Endothelial cell (in vitro differentiated cells): ENCODE results near the gene EXOC1. TPM values are rescaled to one million over a fixed set of nuclear protein-coding genes. Genes with fewer than 3 reads are reported as not detected.
A peak's percentile ranks its signal among the peaks of the same experiment; 100 is the strongest.

Source experiments
- DNase-seq: peaks from one replicate; pipeline ENCODE4 v3.0.0; 2021; ENCODE audit warnings: low spot score
- H3K27ac Mint-ChIP-seq: one replicate; pipeline ENCODE4 v1.8.0; 2021; ENCODE audit warnings: mixed read lengths, inconsistent platforms; ENCODE audit not compliant: unreplicated experiment
- H3K27me3 Mint-ChIP-seq: one replicate; pipeline ENCODE4 v1.8.0; 2021; ENCODE audit warnings: mild to moderate bottlenecking, moderate library complexity, mixed read lengths, inconsistent platforms; ENCODE audit not compliant: unreplicated experiment
- H3K36me3 Mint-ChIP-seq: one replicate; pipeline ENCODE4 v1.8.0; 2021; ENCODE audit warnings: mild to moderate bottlenecking, low read depth, mixed read lengths, inconsistent platforms; ENCODE audit not compliant: unreplicated experiment
- H3K4me1 Mint-ChIP-seq: one replicate; pipeline ENCODE4 v1.8.0; 2021; ENCODE audit warnings: mild to moderate bottlenecking, mixed read lengths, inconsistent platforms; ENCODE audit not compliant: unreplicated experiment
- H3K4me3 Mint-ChIP-seq: one replicate; pipeline ENCODE4 v1.8.0; 2021; ENCODE audit warnings: mild to moderate bottlenecking, mixed read lengths, inconsistent platforms; ENCODE audit not compliant: unreplicated experiment
- H3K9me3 Mint-ChIP-seq: one replicate; pipeline ENCODE4 v1.8.0; 2021; ENCODE audit warnings: mixed read lengths, inconsistent platforms; ENCODE audit not compliant: unreplicated experiment
- total RNA-seq: library from RNA; stranded (reverse); fragmentation: NEBNext Ultra II Directional; extraction: Animal tissue kit (Norgen Biotek cat#: 25700); gene quantifications from one replicate; pipeline ENCODE4 v1.2.1, GENCODE V29; 2021; ENCODE audit not compliant: unreplicated experiment
- TF ChIP-seq, protein P1 (sequence below): fragments of 200-600 bp; sonication (generic); IDR thresholded peaks from one replicate; pipeline ENCODE4 v1.5.0; 2021; ENCODE audit warnings: antibody characterized with exemption; ENCODE audit not compliant: unreplicated experiment

EXOC1 gene
- total RNA-seq, 1 donor from 2014 or later = 38.7 TPM

DNA sequence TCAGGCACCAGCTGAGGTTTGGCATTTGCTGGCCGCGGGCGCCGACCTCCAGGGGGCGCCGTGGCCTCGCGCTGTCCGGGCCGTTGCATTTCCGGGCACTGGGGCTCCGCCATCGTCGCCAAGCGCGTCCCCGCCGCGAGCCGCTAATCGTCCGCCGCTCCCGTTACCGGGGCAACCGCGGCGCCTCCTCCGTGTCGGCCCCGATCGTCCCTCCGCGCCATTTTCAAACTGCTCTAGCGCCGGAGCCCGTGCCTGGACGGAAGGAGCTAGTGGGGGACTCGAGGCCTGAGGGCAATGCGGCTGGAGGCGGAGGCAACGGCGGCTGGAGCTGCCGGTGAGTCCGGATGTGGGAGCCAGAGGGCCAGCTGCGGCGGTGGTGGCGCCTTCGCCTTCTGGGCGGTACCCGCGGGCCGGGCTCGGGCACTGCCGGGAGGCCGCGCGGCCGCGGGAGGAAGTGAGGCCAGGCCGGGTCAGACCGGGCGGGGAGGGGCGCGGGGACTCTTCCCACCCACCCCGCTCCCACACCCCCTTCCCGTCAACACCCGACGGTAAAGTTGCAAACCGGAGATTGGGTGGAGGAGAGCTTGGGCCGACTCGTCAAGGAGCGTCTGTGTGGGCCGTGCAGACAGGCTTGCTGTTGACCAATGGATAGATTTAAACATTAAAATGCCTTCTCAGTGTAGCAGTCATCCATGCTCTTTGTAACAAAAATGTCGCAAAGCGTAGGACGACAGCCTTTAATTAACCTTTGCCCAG is 95.5 kb downstream of the EXOC1 start, which contains the start of gene CEP135:
Gene CEP135, plus strand, starts transcription at position 220 of the 756 bp plus-strand sequence. CDS start 3,186 bp downstream, outside the sequence.
- TF ChIP-seq, protein P1, sequence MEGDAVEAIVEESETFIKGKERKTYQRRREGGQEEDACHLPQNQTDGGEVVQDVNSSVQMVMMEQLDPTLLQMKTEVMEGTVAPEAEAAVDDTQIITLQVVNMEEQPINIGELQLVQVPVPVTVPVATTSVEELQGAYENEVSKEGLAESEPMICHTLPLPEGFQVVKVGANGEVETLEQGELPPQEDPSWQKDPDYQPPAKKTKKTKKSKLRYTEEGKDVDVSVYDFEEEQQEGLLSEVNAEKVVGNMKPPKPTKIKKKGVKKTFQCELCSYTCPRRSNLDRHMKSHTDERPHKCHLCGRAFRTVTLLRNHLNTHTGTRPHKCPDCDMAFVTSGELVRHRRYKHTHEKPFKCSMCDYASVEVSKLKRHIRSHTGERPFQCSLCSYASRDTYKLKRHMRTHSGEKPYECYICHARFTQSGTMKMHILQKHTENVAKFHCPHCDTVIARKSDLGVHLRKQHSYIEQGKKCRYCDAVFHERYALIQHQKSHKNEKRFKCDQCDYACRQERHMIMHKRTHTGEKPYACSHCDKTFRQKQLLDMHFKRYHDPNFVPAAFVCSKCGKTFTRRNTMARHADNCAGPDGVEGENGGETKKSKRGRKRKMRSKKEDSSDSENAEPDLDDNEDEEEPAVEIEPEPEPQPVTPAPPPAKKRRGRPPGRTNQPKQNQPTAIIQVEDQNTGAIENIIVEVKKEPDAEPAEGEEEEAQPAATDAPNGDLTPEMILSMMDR = peak; percentile 96
- Mint-ChIP-seq H3K27me3 (peaks cover 11% of the 10 kb centered on the region), H3K27ac (peak within 1 kb of the TSS; percentile 99), H3K9me3 (no peaks in the 10 kb centered on the region), H3K36me3 (peaks cover 26% of the 10 kb centered on the region), H3K4me1 (peaks cover 36% of the 10 kb centered on the region), H3K4me3 (peak within 1 kb of the TSS; percentile 95)
- DNase-seq = peak; percentile 97

DNA sequence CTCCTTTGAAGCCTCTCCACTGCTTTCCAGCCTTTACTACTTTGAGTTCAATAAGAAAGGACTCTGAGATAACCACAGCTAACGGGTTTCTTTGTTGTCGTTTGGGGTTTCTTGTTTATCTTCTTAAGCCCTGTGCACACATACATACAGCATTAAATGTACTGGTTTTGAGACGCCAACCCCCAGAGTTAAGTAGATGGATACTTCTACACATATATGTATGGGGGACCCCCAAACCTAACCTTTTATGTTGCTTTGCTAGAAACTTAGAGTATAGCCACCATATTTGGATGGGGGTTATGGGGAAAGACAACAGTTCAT is 96.0 kb downstream of the EXOC1 start:
- TF ChIP-seq, protein P1 = no peak
- Mint-ChIP-seq H3K27me3 (peaks cover 11% of the 10 kb centered on the region), H3K27ac (peak overlapping the region; percentile 92), H3K4me3 (peak overlapping the region; percentile 90), H3K36me3 (peaks cover 22% of the 10 kb centered on the region), H3K9me3 (no peaks in the 10 kb centered on the region), H3K4me1 (peaks cover 36% of the 10 kb centered on the region)
- DNase-seq = no peak

DNA sequence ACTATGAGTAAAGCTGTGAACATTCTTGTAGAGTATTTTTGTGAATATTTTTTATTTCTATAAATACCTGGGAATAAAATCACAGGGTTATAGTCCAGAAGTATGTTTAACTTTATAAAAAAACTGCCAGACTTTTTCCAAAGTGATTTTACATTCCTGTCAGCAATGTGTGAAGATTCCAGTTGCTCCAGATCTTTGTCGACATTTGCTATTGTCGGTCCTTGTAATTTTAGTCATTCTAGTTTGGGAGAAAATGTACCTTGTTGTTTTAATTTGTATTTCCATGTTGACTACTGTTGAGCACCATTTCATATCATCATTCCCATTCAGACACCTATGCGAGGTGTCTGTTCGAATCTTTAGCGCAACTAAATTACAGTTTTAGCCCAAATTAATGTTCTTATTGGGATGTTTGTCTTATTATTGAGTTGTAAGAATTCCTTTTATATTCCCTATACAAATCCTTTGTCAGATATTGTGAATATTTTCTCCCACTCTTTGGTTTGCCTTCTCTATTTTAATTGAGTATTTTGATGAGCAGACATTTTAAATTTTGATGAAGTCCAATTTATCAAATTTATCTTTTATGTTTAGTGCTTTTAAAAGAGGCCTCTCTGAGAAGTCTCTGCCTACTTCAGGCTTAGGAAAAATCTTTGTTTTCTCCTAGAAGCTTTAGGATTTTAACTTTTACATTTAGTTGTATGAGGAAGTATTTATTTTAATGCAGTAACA is 97.9 kb downstream of the EXOC1 start:
- H3K4me3 Mint-ChIP-seq = no peak overlapping the region
- peaks cover 26% of the 10 kb centered on the region for H3K4me1 Mint-ChIP-seq
- peaks cover 23% of the 10 kb centered on the region for H3K36me3 Mint-ChIP-seq
- TF ChIP-seq, protein P1 = no peak
- H3K27ac Mint-ChIP-seq = no peak overlapping the region
- no peak for DNase-seq
- no peaks in the 10 kb centered on the region for H3K9me3 Mint-ChIP-seq
- peaks cover 7% of the 10 kb centered on the region for H3K27me3 Mint-ChIP-seq

Other genes with a start within 250 kb of the EXOC1 start
- 6.3 TPM for gene NMU, start 217.3 kb upstream of the EXOC1 start, total RNA-seq
- gene EXOC1L, start 33.9 kb upstream of the EXOC1 start, total RNA-seq = not detected
- gene CEP135, start 95.3 kb downstream of the EXOC1 start, total RNA-seq = 14.8 TPM